GM12878 (cell line): ENCODE measurements around the gene CFAP97. TPM values are rescaled to one million over a fixed set of nuclear protein-coding genes. Genes with fewer than 3 reads are reported as not detected.

Experiments
- ATAC-seq: fragments of 200-7000 bp; cut with Tn5 transposase; 3 replicates; pipeline ENCODE4 v1.9.1; 2020; ENCODE audit warnings: mild to moderate bottlenecking, moderate library complexity
- BruUV-seq: library from RNA; stranded (reverse); fragments of 400-500 nt; replicated peaks from 2 replicates; lab custom pipeline; 2021; lab: Mats Ljungman, UMichigan
- CTCF ChIA-PET: fragments of 300-600 bp; sonication (Branson Sonifier 250); formaldehyde crosslinking; extraction: SDS; loops from one replicate; lab custom pipeline; 2021; ENCODE audit warnings: inconsistent platforms; lab: Yijun Ruan, JAX
- POLR2A ChIA-PET: fragments of 350-600 bp; formaldehyde crosslinking; extraction: SDS; loops from one replicate; lab custom pipeline; 2021; ENCODE audit warnings: inconsistent platforms; lab: Charles Lee
- RAD21 ChIA-PET: fragments of 300-600 bp; sonication (Branson Sonifier 250); formaldehyde crosslinking; loops from one replicate; lab custom pipeline; 2023; ENCODE audit warnings: antibody characterized with exemption; ENCODE audit not compliant: unreplicated experiment; lab: Charles Lee
- SMC1A ChIA-PET: fragments of 300-600 bp; sonication (Branson Sonifier 250); formaldehyde crosslinking; loops from one replicate; lab custom pipeline; 2023; ENCODE audit not compliant: unreplicated experiment, uncharacterized antibody; lab: Charles Lee
- DNase-seq: peaks from one replicate; pipeline ENCODE4 v3.0.0-alpha.2; 2011; ENCODE audit warnings: low read depth, low spot score
- FAIRE-seq: peaks from 3 replicates; lab custom pipeline; 2011; peaks lifted over from hg19 to GRCh38; lab: Jason Lieb, UNC
- H2AFZ ChIP-seq: 2 replicates; pipeline ENCODE4 v1.6.0; 2011; ENCODE audit warnings: low read depth, low read length, control low read depth; ENCODE audit not compliant: control insufficient read depth
- H3K27ac ChIP-seq: 2 replicates; pipeline ENCODE4 v1.5.1; 2011; ENCODE audit warnings: control low read depth; ENCODE audit not compliant: control insufficient read depth, insufficient read depth
- H3K27me3 ChIP-seq, 2 experiments: replicated peaks in 1 of 2; 2 replicates each; pipeline versions ENCODE4 v1.6.0 to v1.6.1; 2011; ENCODE audit warnings: low read length in 1 of 2; ENCODE audit not compliant: control insufficient read depth in 2 of 2, insufficient read depth in 2 of 2
- H3K36me3 ChIP-seq, 2 experiments: 2 replicates each; pipeline ENCODE4 v1.5.1; 2011; ENCODE audit warnings: low read length in 1 of 2; ENCODE audit not compliant: control insufficient read depth in 2 of 2, insufficient read depth in 2 of 2
- H3K4me1 ChIP-seq: 2 replicates; pipeline ENCODE4 v1.6.1; 2011; ENCODE audit warnings: mild to moderate bottlenecking, low read length, moderate library complexity, mixed read lengths; ENCODE audit not compliant: control insufficient read depth, insufficient read depth
- H3K4me2 ChIP-seq: 2 replicates; pipeline ENCODE4 v1.6.0; 2011; ENCODE audit warnings: control low read depth; ENCODE audit not compliant: control insufficient read depth, insufficient read depth
- H3K4me3 ChIP-seq: fragments of 200-600 bp; sonication (generic); 2 replicates; pipeline ENCODE4 v1.5.1; 2016
- H3K79me2 ChIP-seq: 2 replicates; pipeline ENCODE4 v1.6.0; 2011; ENCODE audit warnings: low read length; ENCODE audit not compliant: control insufficient read depth, insufficient read depth
- H3K9ac ChIP-seq: 2 replicates; pipeline ENCODE4 v1.8.0; 2011; ENCODE audit warnings: low read length, control low read depth, mixed read lengths; ENCODE audit not compliant: control insufficient read depth, insufficient read depth
- H3K9me3 ChIP-seq: replicated peaks from 3 replicates; pipeline ENCODE4 v1.5.1; 2011; ENCODE audit warnings: mild to moderate bottlenecking, low read length; ENCODE audit not compliant: control insufficient read depth, insufficient read depth
- H4K20me1 ChIP-seq: 2 replicates; pipeline ENCODE4 v1.6.0; 2011; ENCODE audit not compliant: control insufficient read depth, insufficient read depth
- HCFC1 ChIP-seq: fragments of 150-350 bp; IDR thresholded peaks from 2 replicates; pipeline ENCODE4 v1.6.1; 2014; ENCODE audit warnings: low read length
- JUNB ChIP-seq: IDR thresholded peaks from 2 replicates; pipeline ENCODE4 v1.6.1; 2016; ENCODE audit warnings: antibody characterized with exemption, mild to moderate bottlenecking
- NFXL1 ChIP-seq: fragments of 450-650 bp; IDR thresholded peaks from 2 replicates; pipeline ENCODE4 v1.6.1; 2017; ENCODE audit warnings: antibody characterized with exemption, mild to moderate bottlenecking, borderline replicate concordance
- PAX5 ChIP-seq: IDR thresholded peaks from 2 replicates; pipeline ENCODE4 v1.6.1; 2011; ENCODE audit warnings: low read depth, low read length, borderline replicate concordance
- SREBF1 ChIP-seq: IDR thresholded peaks from 2 replicates; pipeline ENCODE4 v1.6.1; 2012; ENCODE audit warnings: mild to moderate bottlenecking, low read length
- SUZ12 ChIP-seq: fragments of 200-600 bp; sonication (generic); IDR thresholded peaks from one replicate; pipeline ENCODE4 v1.6.1; 2018; ENCODE audit warnings: antibody characterized with exemption, mild to moderate bottlenecking; ENCODE audit not compliant: unreplicated experiment
- ZNF274 ChIP-seq: IDR thresholded peaks from one replicate; pipeline ENCODE4 v1.8.0; 2011; ENCODE audit not compliant: insufficient read length, insufficient read depth
- WGBS: methylation state at CpG from one replicate; pipeline ENCODE4 v1.1.6; 2016; ENCODE audit warnings: low lambda C conversion rate; ENCODE audit not compliant: insufficient replicate concordance, insufficient coverage; ENCODE audit errors: missing lambda C conversion rate; 5-methylcytosine and 5-hydroxymethylcytosine counted together
- in situ Hi-C: fragments of 300-500 bp; cut with MboI; formaldehyde crosslinking; loops from 9 replicates; pipeline ENCODE4 v1.14.3; 2018; ENCODE audit warnings: mixed read lengths
- intact Hi-C: fragments of 100-400 bp; cut with micrococcal nuclease; formaldehyde crosslinking; loops from one replicate; pipeline ENCODE4 v1.14.2; 2022; ENCODE audit not compliant: unreplicated experiment
- polyA plus RNA-seq, 11 experiments: library from polyadenylated mRNA; depleted of rRNA in 4 of 11; unstranded in 6 of 11; stranded (reverse) in 5 of 11; fragments of >200 nt; fragmentation: Nextera tagmentation in 4 of 11; fragmentation: Illumina TruSeq in 1 of 11; extraction: Ambion mirVana in 4 of 11; extraction: Trizol in 1 of 11; gene quantifications; 1 replicate in 1 of 11; 2 replicates in 10 of 11; pipeline versions ENCODE4 v1.2.1 to v1.2.3, GENCODE V29; 2011 to 2016; ENCODE audit warnings: inconsistent platforms in 2 of 11, missing spikeins in 2 of 11, low read depth in 1 of 11
- total RNA-seq, 4 experiments: library from RNA; depleted of rRNA in 3 of 4; stranded (reverse); fragments of >200 nt in 3 of 4; fragmentation: Illumina TruSeq in 1 of 4; extraction: Trizol in 1 of 4; gene quantifications; 2 replicates each; pipeline versions ENCODE4 v1.2.1 to v1.2.3, GENCODE V29; 2013 to 2021

The CFAP97 gene
- total and polyA plus RNA-seq, 10 of the 15 experiments (the other 5 are each of a cell fraction or from before 2014, with no cell fraction given) = 26.4 to 62.7 (median 48.0) TPM

DNA sequence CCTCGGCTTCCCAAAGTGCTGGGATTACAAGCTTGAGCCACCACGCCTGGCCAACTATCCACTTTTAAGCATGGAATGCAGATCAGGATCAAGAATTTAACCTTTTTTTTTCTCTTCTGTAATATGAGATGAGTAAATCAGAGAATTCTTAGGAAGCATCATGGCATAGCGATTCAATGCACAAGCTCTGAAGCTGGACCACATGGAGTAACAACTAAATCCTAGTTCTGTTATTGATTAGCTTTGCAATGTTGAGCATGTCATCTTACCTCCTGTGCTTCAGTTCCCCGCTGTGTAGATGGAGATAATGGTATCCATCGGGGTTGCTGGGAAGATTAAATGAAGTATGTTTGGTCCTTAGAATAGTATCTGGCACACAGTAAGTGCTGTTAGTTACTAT, 3.7 kb upstream of the CFAP97 start:
- DNase-seq (no peak), ATAC-seq (no peak), FAIRE-seq (no peak)
- H4K20me1 ChIP-seq = no peaks in the 10 kb centered on the region
- H3K9ac ChIP-seq = no peak overlapping the region
- H3K27ac ChIP-seq = no peak overlapping the region
- in situ Hi-C loops = no loop called here
- H3K4me1 ChIP-seq = peaks cover 22% of the 10 kb centered on the region
- ChIA-PET POLR2A (interaction anchor here (0.6 to 1.6 kb wide), 6 partner anchors 10 to 1910 kb away, joined by 3 to 9 read pairs (median 4); no protein-coding TSS in a partner anchor), CTCF (interaction anchor here (0.7 to 1.2 kb wide), 3 partner anchors 24 to 99 kb away, joined by 3 to 6 read pairs (median 4); no protein-coding TSS in a partner anchor), SMC1A (interaction anchor here (1.0 to 7.2 kb wide), 2 partner anchors 49 to 99 kb away, joined by 3 to 119 read pairs; no protein-coding TSS in a partner anchor), RAD21 (interaction anchor here (1.6 kb wide), 1 partner anchor 103 kb away, joined by 4 read pairs; no protein-coding TSS in a partner anchor)
- intact Hi-C loops = no loop called here
- no peaks in the 10 kb centered on the region for H3K9me3 ChIP-seq
- no TSS peak for BruUV-seq
- no peak for TF ChIP-seq PAX5
- no peak for TF ChIP-seq NFXL1
- no peak for TF ChIP-seq SREBF1
- no peak for TF ChIP-seq JUNB
- TF ChIP-seq SUZ12 = no peak
- TF ChIP-seq HCFC1 = no peak
- no peak for TF ChIP-seq ZNF274
- H2AFZ ChIP-seq = no peak overlapping the region
- H3K79me2 ChIP-seq = peaks cover 70% of the 10 kb centered on the region
- 94% methylated on average over 5 of the region's 5 CpGs for WGBS
- no peaks in the 10 kb centered on the region for H3K27me3 ChIP-seq
- H3K4me3 ChIP-seq = no peak overlapping the region
- H3K4me2 ChIP-seq = no peak overlapping the region
- no peaks in the 10 kb centered on the region for H3K36me3 ChIP-seq
